Effector memory CD4-positive, alpha-beta T cell (primary cell): ENCODE results near the gene INF2.
A peak's percentile ranks its signal among the peaks of the same experiment; 100 is the strongest.
"Not testable (repeated sequence)": the region's sequence is repeated elsewhere in the genome, so short reads cannot be mapped to it uniquely, and the experiment has no call there.

ENCODE experiments used
- DNase-seq, 3 donors: peaks; one replicate each; pipeline ENCODE4 v3.0.0-alpha.2; 2020
- H3K27ac ChIP-seq: 2 replicates; pipeline ENCODE4 v1.7.0; 2013; ENCODE audit warnings: mild to moderate bottlenecking, low read length, moderate library complexity; ENCODE audit not compliant: insufficient read depth, poor library complexity, severe bottlenecking
- H3K27me3 ChIP-seq: replicated peaks from 2 replicates; pipeline ENCODE4 v1.7.0; 2013; ENCODE audit warnings: mild to moderate bottlenecking, low read length; ENCODE audit not compliant: insufficient read depth, control insufficient read depth, poor library complexity, severe bottlenecking
- H3K36me3 ChIP-seq: 2 replicates; pipeline ENCODE4 v1.7.0; 2013; ENCODE audit warnings: mild to moderate bottlenecking, low read length, moderate library complexity; ENCODE audit not compliant: control insufficient read depth, insufficient read depth
- H3K4me1 ChIP-seq: 2 replicates; pipeline ENCODE4 v1.7.0; 2013; ENCODE audit warnings: low read length, mild to moderate bottlenecking; ENCODE audit not compliant: control insufficient read depth, insufficient read depth, poor library complexity, severe bottlenecking
- H3K4me3 ChIP-seq: 2 replicates; pipeline ENCODE4 v1.7.0; 2013; ENCODE audit warnings: low read length, low read depth, mild to moderate bottlenecking; ENCODE audit not compliant: insufficient read depth, poor library complexity, severe bottlenecking
- H3K9me3 ChIP-seq: 2 replicates; pipeline ENCODE4 v1.7.0; 2013; ENCODE audit warnings: mild to moderate bottlenecking, low read length, moderate library complexity; ENCODE audit not compliant: control insufficient read depth

INF2 gene

GRCh38 chr14:104650057-104650980 lies 39.1 kb upstream of the INF2 start:
- H3K4me1 ChIP-seq = no peaks in the 10 kb centered on the region
- no peaks in the 10 kb centered on the region for H3K9me3 ChIP-seq
- H3K27ac ChIP-seq = no peak overlapping the region
- peak; percentile 12 to 52 (median 30) for DNase-seq
- H3K27me3 ChIP-seq = peaks cover 5% of the 10 kb centered on the region
- H3K36me3 ChIP-seq = no peaks in the 10 kb centered on the region
- peak overlapping the region; percentile 33 for H3K4me3 ChIP-seq

GRCh38 chr14:104650981-104651875 lies 38.2 kb upstream of the INF2 start:
- H3K4me3 ChIP-seq = no peak overlapping the region
- DNase-seq = no peak
- no peak overlapping the region for H3K27ac ChIP-seq
- H3K27me3 ChIP-seq = peaks cover 5% of the 10 kb centered on the region
- H3K36me3 ChIP-seq = no peaks in the 10 kb centered on the region
- no peaks in the 10 kb centered on the region for H3K9me3 ChIP-seq
- no peaks in the 10 kb centered on the region for H3K4me1 ChIP-seq

- H3K36me3 ChIP-seq = no peaks in the 10 kb centered on the region
- no peaks in the 10 kb centered on the region for H3K4me1 ChIP-seq
- no peak overlapping the region for H3K27ac ChIP-seq
- no peaks in the 10 kb centered on the region for H3K9me3 ChIP-seq
- H3K4me3 ChIP-seq = no peak overlapping the region
- DNase-seq = no peak
- peaks cover 5% of the 10 kb centered on the region for H3K27me3 ChIP-seq
Observed at GRCh38 chr14:104651876-104652260, 37.5 kb upstream of the INF2 start.

- no peaks in the 10 kb centered on the region for H3K4me1 ChIP-seq
- no peak overlapping the region for H3K27ac ChIP-seq
- H3K4me3 ChIP-seq = no peak overlapping the region
- no peaks in the 10 kb centered on the region for H3K9me3 ChIP-seq
- H3K27me3 ChIP-seq = peaks cover 5% of the 10 kb centered on the region
- DNase-seq = no peak
- no peaks in the 10 kb centered on the region for H3K36me3 ChIP-seq
Observed at GRCh38 chr14:104652386-104652785, 37.0 kb upstream of the INF2 start.

DNA sequence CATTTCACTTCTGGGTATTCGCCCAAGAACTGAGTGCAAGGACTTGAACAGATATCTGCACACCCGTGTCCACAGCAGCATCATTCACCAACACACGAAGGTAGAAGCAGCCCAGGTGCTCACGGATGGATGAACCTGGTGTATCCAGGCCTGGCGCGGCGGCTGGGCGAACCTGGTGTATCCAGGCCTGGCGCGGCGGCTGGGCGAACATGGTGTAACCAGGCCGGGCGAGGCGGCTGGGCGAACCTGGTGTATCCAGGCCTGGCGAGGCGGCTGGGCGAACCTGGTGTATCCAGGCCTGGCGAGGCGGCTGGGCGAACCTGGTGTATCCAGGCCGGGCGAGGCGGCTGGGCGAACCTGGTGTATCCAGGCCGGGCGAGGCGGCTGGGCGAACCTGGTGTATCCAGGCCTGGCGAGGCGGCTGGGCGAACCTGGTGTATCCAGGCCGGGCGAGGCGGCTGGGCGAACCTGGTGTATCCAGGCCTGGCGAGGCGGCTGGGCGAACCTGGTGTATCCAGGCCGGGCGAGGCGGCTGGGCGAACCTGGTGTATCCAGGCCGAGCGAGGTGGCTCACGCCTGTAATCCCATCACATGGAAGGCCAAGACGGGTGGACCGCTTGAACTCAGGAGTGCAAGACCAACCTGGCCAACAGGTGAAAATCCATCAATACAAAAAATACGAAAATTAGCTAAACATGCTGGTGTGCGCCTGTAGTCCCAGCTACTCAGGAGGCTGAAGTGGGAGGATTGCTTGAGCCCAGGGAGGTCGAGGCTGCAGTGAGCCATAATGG lies 36.1 kb upstream of the INF2 start:
- not testable (repeated sequence) for DNase-seq, H3K4me3 ChIP-seq, H3K36me3 ChIP-seq, H3K9me3 ChIP-seq, H3K27ac ChIP-seq, H3K27me3 ChIP-seq, H3K4me1 ChIP-seq

DNA sequence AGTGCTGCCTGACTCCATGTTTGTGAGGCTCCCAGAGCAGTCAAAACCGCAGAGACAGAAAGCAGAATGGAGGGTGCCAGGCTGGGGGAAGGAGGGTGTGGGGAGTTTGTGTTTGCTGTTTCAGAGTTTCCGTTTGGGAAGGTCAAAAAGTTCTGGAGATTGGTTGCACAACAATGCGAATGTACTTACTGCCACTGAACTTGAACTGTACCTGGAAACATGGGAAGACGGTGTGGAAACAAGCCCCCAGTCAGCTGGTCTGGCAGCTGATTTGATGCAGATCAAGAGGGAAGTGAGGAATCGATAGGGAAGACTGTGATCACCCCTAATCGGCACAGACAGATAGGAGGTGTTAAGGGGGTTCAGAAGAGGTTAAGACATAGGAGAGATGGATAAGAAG lies 35.3 kb upstream of the INF2 start:
- Histone ChIP-seq H3K27ac (no peak overlapping the region), H3K27me3 (peaks cover 5% of the 10 kb centered on the region), H3K9me3 (no peaks in the 10 kb centered on the region), H3K4me3 (no peak overlapping the region), H3K36me3 (no peaks in the 10 kb centered on the region), H3K4me1 (no peaks in the 10 kb centered on the region)
- no peak for DNase-seq

DNA sequence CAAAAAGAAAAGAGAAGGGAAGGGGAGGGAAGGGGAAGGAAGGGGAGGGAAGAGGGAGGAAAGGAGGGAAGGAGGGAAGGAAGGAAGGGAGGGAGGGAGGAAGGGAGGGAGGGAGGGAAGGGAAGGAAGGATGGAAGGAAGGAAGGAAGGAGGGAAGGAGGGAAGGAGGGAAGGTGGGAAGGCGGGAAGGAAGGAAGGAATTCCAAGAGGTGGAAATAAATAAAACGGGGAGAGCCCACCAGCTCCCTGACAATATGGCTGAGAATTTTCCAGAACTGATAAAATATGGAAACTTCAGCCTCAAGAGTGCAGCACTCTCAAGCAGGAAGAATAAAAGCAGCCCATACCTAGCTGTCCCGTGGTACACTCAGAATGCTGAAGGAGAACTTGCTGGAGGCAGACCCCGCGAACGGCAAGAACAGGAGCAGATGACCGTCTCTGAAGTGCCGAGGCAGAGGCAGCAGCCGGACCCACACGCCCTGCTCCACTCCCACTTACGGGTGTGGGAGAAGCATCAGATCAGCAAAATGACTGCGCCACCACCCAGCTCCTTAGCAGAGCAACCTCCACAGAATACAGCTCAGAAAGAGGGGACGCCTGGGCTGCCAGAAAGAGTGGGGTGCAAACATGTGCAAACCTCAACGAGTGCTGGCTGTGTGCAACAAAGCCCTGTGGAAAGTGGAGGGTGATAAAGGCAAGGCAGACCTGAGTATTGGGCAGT lies 34.1 kb upstream of the INF2 start:
- Histone ChIP-seq H3K27ac (no peak overlapping the region), H3K27me3 (peaks cover 7% of the 10 kb centered on the region), H3K36me3 (no peaks in the 10 kb centered on the region)

DNA sequence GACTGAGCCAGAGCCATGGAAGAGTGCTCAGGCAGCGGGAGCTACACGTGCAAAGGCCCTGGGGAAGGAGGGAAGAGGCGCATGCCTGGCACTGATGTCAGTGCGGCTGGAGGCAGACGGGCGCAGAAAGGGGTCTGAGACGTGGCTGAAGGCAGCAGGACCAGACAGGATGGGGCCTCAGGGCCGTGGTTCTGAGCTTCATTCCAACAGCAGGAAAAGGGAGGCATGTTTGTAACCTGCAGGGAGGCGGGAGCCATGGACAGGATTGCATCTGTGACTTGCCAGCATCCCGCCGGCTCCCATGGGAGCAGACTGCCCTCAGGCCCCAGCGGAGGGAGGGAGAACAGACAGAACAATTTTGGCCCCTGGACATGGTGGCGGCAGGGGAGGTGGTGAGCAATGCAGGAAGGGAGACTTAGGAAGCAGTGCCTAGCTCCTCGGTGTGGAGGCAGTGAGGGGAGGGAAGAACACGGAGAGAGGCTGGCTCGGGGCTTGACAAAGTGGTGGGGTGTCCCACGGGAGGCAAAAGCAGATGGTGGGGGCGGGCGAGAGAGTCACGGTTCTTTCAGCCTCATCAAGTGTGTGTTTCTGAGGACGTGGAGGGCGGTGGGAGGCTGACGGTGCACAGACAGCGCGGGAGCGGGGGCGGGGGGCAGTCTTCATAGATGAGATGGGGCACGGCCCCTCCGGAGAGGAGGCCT lies 33.3 kb upstream of the INF2 start:
- no peak for DNase-seq
- Histone ChIP-seq H3K4me3 (no peak overlapping the region), H3K27me3 (peaks cover 7% of the 10 kb centered on the region), H3K36me3 (no peaks in the 10 kb centered on the region), H3K4me1 (no peaks in the 10 kb centered on the region), H3K27ac (no peak overlapping the region), H3K9me3 (no peaks in the 10 kb centered on the region)

More for the DNA sequence above, 34.1 kb upstream of the INF2 start:
- Histone ChIP-seq H3K4me1 (no peaks in the 10 kb centered on the region), H3K4me3 (no peak overlapping the region), H3K9me3 (no peaks in the 10 kb centered on the region)
- DNase-seq = no peak

DNA sequence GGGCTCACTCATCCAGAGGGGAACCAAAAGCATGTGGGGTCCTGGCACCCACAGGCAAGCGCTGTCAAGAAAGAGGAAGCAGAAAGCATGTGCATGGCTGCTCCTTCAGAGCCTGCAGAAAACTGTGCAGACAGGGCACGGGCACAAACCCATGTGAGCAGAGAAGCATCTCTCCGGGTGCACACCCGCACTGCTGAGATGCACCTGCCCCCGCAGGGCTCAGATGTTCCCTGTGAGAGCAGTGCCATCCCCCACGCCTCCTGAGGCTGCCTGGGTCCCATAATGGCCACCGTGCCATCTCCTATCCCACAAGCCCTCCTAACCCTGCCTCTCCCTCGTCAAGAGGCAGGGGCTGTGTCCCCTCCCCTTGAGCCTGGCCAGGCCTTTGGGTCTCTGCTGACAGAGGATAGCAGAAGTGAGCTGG lies 32.3 kb upstream of the INF2 start:
- no peak for DNase-seq
- Histone ChIP-seq H3K4me1 (no peaks in the 10 kb centered on the region), H3K9me3 (no peaks in the 10 kb centered on the region), H3K27me3 (peaks cover 7% of the 10 kb centered on the region), H3K27ac (no peak overlapping the region), H3K36me3 (no peaks in the 10 kb centered on the region), H3K4me3 (no peak overlapping the region)
